VCaP (cell line): ENCODE results near the gene ARHGAP22.

Experiments used
- H3K27ac ChIP-seq: fragments of 450-650 bp; 2 replicates; pipeline ENCODE4 v1.5.1; 2017
- TF ChIP-seq, protein P1 (sequence below): fragments of 450-650 bp; conservative IDR thresholded peaks from 2 replicates; pipeline ENCODE4 v1.5.1; 2017; ENCODE audit warnings: mild to moderate bottlenecking, moderate library complexity

ARHGAP22 gene

DNA sequence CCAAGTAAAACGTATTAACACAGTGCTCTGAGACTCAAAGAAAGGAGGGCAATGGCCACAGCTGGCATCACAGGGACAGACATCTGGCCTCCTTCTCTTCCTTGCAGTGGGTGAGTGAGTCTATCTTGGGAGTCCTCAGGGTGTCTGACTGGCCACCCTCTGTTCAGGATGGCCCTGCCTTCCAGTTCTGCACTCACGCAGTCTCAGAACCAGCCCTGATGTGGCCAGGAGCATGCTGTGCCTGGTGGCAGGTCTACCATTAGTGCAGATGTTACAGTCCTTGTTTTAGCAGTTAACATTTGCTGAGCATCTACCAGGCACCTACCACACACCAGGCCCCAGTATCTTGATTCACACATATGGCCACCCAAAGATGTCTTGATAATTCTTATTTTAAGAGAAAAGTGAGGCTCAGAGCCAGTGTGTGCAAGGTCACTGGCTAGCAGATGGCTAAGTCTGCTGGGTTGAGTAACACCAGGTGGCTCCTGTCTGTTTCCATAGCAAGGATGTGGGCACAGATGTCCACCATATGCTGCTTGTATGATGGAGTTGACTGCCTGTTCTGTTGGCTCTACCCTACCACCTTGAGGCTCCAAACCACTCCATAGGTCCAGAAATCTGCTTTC, 23.2 kb upstream of the ARHGAP22 start:
- TF ChIP-seq, protein P1, sequence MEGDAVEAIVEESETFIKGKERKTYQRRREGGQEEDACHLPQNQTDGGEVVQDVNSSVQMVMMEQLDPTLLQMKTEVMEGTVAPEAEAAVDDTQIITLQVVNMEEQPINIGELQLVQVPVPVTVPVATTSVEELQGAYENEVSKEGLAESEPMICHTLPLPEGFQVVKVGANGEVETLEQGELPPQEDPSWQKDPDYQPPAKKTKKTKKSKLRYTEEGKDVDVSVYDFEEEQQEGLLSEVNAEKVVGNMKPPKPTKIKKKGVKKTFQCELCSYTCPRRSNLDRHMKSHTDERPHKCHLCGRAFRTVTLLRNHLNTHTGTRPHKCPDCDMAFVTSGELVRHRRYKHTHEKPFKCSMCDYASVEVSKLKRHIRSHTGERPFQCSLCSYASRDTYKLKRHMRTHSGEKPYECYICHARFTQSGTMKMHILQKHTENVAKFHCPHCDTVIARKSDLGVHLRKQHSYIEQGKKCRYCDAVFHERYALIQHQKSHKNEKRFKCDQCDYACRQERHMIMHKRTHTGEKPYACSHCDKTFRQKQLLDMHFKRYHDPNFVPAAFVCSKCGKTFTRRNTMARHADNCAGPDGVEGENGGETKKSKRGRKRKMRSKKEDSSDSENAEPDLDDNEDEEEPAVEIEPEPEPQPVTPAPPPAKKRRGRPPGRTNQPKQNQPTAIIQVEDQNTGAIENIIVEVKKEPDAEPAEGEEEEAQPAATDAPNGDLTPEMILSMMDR, result no peak
- no peak overlapping the region for H3K27ac ChIP-seq

DNA sequence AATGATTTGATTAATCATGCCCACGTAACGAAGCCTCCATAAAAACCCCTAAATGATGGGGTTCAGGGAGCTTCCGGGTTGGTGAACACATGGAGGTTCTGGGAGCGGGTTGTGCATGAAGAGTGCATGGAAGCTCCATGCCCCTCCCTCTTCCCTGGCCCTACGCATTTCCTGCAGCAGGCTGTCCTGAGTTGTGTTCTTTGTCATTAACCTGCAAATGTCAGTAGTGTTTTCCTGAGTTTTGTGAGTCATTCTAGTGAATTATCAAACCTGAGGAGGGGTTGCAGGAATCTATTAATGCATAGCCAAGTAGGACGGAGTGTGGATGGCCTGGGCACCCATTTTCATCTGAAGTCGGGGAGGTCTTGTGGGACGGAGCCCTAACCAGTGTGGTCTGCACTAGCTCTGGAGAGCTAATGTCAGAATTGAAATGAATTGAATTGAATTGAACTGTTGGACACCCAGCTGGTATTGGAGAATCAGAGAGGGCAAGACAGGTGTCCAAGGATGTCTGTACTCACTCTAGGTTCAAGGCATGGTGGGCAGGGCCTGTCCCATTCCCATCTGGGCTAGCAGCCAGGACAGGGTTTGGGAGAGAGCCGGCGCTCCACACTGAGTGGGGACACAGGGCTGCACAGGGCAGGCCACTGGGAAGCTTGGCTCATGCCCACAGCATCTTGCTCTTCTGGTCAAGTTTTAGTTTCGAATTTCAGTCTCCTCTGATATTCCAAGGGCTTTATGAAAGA, 22.3 kb upstream of the ARHGAP22 start:
- TF ChIP-seq, protein P1, result no peak
- no peak overlapping the region for H3K27ac ChIP-seq

DNA sequence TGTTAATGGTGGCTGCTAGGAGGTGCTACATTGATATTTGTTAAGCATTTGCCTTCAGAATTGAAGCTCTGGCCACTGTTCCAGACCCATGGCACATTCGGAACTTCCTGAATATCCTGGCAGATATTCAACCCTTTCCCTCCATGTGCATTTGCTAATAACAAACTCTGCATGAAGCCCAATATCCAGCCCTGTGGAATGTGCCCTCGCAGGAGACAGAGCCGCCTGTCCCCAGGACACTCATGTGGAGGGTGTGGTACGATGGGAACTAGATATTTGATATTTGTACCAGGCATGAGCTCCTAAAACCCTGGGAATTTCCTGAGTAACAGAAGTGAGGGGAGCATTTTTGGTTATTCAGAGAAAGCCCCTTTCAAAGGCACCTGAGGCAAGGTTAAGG, 21.6 kb upstream of the ARHGAP22 start:
- no peak overlapping the region for H3K27ac ChIP-seq
- TF ChIP-seq, protein P1, result no peak

DNA sequence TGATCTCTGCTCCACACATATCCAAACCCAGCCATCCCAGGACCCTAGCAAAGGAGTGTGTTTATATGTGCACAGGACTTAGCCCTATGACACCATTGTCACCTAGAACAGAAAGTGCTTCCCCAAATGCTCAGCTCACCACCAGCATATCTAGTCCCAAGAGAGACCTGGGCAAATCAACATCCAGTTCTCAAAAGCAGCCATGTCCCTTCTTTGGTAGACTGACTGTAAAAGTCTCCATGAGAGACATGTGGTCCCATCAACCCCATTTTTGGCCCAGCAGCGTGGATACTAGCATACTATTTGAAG, 20.9 kb upstream of the ARHGAP22 start:
- TF ChIP-seq, protein P1, result no peak
- H3K27ac ChIP-seq, result no peak overlapping the region

DNA sequence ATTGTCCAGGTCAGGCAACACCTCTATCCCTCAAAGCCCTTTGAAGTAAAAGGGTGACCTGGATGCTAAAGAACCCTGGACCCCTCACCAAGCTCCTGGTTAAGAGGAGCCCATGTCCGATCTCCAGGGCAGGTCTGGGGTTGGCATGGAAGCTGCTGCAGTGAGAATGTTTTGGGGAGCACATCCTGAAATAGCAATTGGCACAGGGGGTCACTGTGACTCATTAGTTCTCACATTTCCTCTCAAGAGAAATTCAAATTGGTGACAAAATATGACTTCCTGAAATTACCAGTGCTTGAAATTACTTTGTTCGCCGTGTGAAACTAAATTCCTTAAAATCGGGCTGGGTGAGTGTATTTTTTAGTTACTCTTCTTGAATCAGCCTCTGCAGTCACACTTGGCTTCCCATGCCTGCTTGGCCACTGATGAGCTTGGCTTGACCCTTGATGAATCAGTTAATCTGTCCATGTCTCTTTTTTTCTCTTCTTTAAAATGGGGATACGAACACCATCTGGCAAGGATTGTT, 18.8 kb upstream of the ARHGAP22 start:
- H3K27ac ChIP-seq, result no peak overlapping the region
- TF ChIP-seq, protein P1, result no peak

DNA sequence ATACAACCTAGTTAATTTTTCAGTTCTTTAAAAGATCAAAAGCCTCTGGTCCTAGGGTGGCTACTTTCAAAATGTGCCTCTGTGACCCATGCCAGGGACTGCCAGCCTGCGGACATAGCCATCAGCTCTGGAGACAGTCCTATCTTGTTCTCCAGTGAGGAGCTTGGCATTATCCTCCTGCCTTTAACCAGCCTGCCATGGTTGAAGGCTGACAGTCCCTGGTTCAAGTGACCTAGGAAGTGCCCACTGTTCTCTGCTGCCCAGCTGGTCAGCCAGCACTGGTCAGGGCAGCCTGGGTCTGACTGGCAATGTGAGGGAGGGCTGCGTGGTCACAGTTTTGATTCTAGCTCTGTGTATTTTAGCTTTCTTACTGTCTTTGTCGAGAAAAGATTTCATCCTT, 18.1 kb upstream of the ARHGAP22 start:
- TF ChIP-seq, protein P1, result no peak
- H3K27ac ChIP-seq, result no peak overlapping the region

DNA sequence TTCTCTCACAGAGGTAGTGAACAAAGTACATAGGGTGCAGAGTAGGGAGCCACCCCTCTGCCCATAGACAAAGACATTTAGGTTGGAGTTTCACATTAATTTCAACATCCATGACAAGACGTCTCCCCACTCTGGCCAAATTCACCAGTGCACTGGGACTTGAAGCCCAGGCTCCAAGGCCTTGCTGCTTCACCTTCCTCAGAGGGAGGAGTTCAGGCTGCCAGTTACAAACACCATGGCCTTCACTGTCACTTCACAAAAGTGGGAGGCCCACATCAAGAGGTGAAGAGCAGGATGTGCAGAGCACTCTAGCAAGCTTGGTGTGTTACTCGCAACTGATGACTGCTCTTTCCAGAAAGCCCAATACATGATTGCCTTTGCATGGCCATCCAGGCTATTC, 15.8 kb upstream of the ARHGAP22 start:
- H3K27ac ChIP-seq, result no peak overlapping the region
- TF ChIP-seq, protein P1, result no peak
